Measurements from ENCODE around the gene RIMS4.

RIMS4 gene

DNA sequence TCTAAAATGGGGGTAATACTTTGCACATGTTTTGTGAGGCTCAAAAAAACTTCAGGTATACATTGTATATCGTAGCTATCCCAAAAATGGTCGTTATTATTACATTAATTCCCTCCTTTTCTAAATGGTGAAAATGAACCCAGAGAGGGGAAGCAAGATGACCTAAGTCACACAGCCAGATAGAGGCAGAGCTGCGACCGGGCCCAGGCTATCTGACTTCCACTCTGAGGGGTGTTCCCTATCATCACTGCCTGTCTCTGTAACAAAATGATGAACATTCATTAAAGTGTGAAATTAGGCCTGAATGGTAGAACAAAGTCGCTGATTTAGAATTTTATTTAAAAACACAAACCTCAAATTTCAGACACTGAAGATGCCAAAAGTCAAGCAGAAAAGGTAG lies 29.1 kb upstream of the RIMS4 start:
- POLR2A ChIA-PET, result no interaction called here
- no peak for DNase-seq (ENCODE audit: extremely low spot score)
- TF ChIP-seq, protein P1, sequence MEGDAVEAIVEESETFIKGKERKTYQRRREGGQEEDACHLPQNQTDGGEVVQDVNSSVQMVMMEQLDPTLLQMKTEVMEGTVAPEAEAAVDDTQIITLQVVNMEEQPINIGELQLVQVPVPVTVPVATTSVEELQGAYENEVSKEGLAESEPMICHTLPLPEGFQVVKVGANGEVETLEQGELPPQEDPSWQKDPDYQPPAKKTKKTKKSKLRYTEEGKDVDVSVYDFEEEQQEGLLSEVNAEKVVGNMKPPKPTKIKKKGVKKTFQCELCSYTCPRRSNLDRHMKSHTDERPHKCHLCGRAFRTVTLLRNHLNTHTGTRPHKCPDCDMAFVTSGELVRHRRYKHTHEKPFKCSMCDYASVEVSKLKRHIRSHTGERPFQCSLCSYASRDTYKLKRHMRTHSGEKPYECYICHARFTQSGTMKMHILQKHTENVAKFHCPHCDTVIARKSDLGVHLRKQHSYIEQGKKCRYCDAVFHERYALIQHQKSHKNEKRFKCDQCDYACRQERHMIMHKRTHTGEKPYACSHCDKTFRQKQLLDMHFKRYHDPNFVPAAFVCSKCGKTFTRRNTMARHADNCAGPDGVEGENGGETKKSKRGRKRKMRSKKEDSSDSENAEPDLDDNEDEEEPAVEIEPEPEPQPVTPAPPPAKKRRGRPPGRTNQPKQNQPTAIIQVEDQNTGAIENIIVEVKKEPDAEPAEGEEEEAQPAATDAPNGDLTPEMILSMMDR (IDR thresholded peaks at IDR 0.05; ENCODE audit: control extremely low read depth, extremely low read depth, low read depth, missing control alignments), result no peak
- CTCF ChIA-PET, result interaction anchor here (1.0 to 1.5 kb wide), 4 partner anchors 9 to 92 kb away, joined by 3 to 4 read pairs (median 3); no protein-coding TSS in a partner anchor

DNA sequence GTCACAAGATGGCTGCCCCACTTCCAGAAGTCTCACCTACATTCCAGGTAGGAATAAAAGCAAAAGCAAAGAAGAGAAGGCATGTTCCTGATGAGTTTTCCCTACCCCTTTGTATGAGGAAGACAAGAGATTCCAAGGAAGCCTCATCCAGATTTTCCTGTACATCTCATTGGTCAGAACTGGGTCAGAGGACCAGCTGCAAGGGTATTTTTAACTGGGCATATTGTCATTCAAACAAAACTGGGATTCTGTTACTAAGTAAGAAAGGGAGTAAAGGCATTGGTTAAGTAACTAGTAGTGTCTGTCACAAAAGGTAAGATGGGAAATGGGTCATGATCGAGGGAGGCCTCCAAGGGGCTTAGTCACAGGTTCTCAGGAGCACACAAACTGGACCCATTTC lies 28.2 kb upstream of the RIMS4 start:
- CTCF ChIA-PET, result interaction anchor here (1.2 to 1.4 kb wide), 2 partner anchors 13 to 36 kb away, joined by 3 read pairs; no protein-coding TSS in a partner anchor
- TF ChIP-seq, protein P1 (IDR thresholded peaks at IDR 0.05; ENCODE audit: control extremely low read depth, extremely low read depth, low read depth, missing control alignments), result no peak
- DNase-seq (ENCODE audit: extremely low spot score), result no peak
- POLR2A ChIA-PET, result no interaction called here

DNA sequence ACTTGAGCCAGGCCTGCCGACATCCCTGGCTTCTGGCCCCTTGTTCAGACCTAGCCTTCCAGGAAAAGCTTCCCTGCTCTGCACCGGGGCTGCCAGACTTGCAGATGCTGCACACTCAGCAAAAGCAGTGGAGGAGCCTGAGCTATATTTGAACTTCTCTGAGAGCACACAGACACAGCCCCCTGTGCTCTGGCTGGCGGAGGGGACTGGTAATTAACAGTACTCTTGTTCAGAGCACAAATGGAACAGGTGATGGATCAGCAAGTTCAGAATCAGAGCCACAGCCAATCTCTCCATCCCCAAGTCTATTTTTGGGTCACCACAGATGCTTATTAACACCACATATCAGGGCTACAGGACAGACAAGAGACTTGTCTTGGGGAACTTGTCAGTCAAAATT lies 27.6 kb upstream of the RIMS4 start:
- POLR2A ChIA-PET, result no interaction called here
- CTCF ChIA-PET, result no interaction called here
- TF ChIP-seq, protein P1 (IDR thresholded peaks at IDR 0.05; ENCODE audit: control extremely low read depth, extremely low read depth, low read depth, missing control alignments), result no peak
- DNase-seq (ENCODE audit: extremely low spot score), result no peak

DNA sequence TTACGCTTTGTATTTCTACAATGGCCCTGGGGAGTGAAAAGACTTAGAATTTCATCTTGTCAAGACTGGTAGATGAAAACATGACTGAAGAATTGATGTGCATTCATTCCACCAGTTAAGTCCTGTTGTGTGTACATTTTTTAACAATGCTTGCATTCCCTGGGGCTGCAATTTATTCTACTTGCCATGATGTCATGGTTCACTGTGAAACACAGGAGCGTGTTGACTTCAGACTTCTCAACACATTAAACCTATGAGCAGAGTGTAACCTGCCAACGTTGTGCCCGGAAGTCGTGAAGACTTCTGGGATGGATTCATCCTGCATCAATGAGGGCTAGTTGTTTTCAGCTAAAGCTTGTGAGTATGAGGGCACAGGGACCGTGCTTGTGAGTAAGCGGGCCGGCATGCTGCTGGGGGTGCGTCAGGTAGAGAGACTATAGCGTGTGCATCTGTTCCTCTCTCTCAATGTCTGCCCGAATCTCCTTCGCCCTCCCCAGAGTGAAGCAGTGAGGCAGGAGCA lies 26.3 kb upstream of the RIMS4 start:
- TF ChIP-seq, protein P1 (IDR thresholded peaks at IDR 0.05; ENCODE audit: control extremely low read depth, extremely low read depth, low read depth, missing control alignments), result no peak
- DNase-seq (ENCODE audit: extremely low spot score), result no peak
- CTCF ChIA-PET, result interaction anchor here (0.8 kb wide), 1 partner anchor 11 kb away, joined by 3 read pairs; no protein-coding TSS in a partner anchor
- POLR2A ChIA-PET, result no interaction called here

DNA sequence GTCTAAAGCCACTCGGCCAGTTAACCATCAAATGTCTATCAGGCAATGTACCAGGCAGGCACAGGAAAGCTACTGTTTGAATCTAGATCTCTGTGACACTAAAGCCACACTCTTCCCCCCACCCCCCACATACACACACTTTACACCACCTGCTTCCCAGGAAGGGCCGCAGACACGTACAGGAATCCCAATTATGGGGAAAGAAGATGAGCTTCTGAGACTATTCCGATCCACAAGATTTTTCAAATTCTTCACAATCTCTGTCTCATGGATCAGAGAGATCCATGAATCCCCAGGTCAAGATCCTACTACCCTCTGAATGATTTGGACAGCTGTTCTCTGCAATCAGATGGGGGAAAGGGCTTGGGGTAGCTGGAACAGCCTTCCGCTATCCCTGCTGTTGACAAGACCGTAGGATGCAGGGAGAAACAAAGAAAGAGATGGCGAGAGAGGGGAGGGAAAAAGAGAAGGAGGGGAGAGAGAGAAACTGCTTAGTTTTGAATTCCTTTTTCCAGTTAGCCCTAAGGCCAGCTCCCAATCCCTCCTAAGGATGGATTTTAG lies 25.4 kb upstream of the RIMS4 start:
- DNase-seq (ENCODE audit: extremely low spot score), result no peak
- CTCF ChIA-PET, result interaction anchor here (0.8 to 0.9 kb wide), 2 partner anchors 10 to 11 kb away, joined by 3 read pairs; no protein-coding TSS in a partner anchor
- POLR2A ChIA-PET, result no interaction called here
- TF ChIP-seq, protein P1 (IDR thresholded peaks at IDR 0.05; ENCODE audit: control extremely low read depth, extremely low read depth, low read depth, missing control alignments), result no peak

DNA sequence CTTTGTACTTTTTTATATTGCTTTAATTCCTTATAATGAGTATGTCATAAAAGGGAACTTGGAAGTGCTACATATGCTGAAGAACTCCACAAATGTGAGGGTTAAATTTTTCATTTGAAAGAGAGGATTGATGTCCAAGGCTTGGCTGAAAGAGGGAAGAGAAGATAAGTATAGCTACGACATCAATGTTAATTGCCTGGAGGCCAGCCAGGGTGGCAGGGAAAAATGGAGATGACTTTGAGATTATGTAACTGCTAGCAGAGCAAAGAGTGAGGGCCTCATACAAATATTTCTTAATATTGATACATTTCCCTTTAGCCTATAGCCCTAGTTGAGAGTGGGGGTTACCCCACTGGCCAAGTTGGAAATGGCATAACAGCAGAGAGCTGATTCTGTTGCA lies 24.8 kb upstream of the RIMS4 start:
- POLR2A ChIA-PET, result no interaction called here
- no peak for DNase-seq (ENCODE audit: extremely low spot score)
- TF ChIP-seq, protein P1 (IDR thresholded peaks at IDR 0.05; ENCODE audit: control extremely low read depth, extremely low read depth, low read depth, missing control alignments), result no peak
- CTCF ChIA-PET, result interaction anchor here (0.9 kb wide), 1 partner anchor 11 kb away, joined by 3 read pairs; no protein-coding TSS in a partner anchor

All from GM10248 (cell line).